Uterus (tissue), 4 donors: Measurements from ENCODE around the gene HLCS. TPM values are rescaled to one million over a fixed set of nuclear protein-coding genes. Genes with fewer than 3 reads are reported as not detected.

Experiments
- DNase-seq, 2 donors: peaks; one replicate each; pipeline ENCODE4 v3.0.0-alpha.2; 2019 to 2020
- H3K27ac ChIP-seq, 2 donors: fragments of 200-600 bp; sonication (generic); 1 replicate in 1 of 2; 2 replicates in 1 of 2; pipeline ENCODE4 v1.5.1; 2016 to 2018
- H3K27me3 ChIP-seq, 2 donors: fragments of 200-600 bp; sonication (generic); one replicate each; pipeline ENCODE4 v1.5.1; 2018 to 2019; ENCODE audit warnings: control low read depth in 1 of 2
- H3K36me3 ChIP-seq, 2 donors: fragments of 200-600 bp; sonication (generic); one replicate each; pipeline ENCODE4 v1.5.1; 2019; ENCODE audit warnings: control low read depth in 1 of 2
- H3K4me1 ChIP-seq, 2 donors: fragments of 200-600 bp; sonication (generic); one replicate each; pipeline ENCODE4 v1.5.1; 2018 to 2019; ENCODE audit warnings: control low read depth in 1 of 2
- H3K4me3 ChIP-seq, 2 donors: fragments of 200-600 bp; sonication (generic); 1 replicate in 1 of 2; 2 replicates in 1 of 2; pipeline ENCODE4 v1.5.1; 2018 to 2019; ENCODE audit warnings: mild to moderate bottlenecking in 1 of 2
- H3K9me3 ChIP-seq, 2 donors: fragments of 200-600 bp; sonication (generic); one replicate each; pipeline ENCODE4 v1.5.1; 2019; ENCODE audit warnings: control low read depth in 1 of 2
- POLR2A ChIP-seq, 2 donors: fragments of 450-650 bp; IDR thresholded peaks; one replicate each; pipeline ENCODE4 v1.6.1; 2016; ENCODE audit warnings: antibody characterized with exemption in 2 of 2, mild to moderate bottlenecking in 1 of 2, moderate library complexity in 1 of 2
- intact Hi-C: fragments of 100-400 bp; cut with DNase I; formaldehyde crosslinking; loops from one replicate; pipeline ENCODE4 v1.15.1; 2023; ENCODE audit warnings: low total_unique reads
- total RNA-seq, 4 donors: library from RNA; depleted of rRNA in 3 of 4; stranded (reverse); fragments of >200 nt in 3 of 4; gene quantifications; one replicate each; pipeline versions ENCODE4 v1.1.0 to v1.2.4, GENCODE V29; 2014 to 2023
- TF ChIP-seq, protein P1 (sequence below), 4 experiments: fragments of 200-600 bp in 2 of 4; fragments of 450-650 bp in 2 of 4; sonication (generic) in 2 of 4; IDR thresholded peaks; one replicate each; pipeline ENCODE4 v1.5.1; 2016 to 2019; ENCODE audit warnings: antibody characterized with exemption in 4 of 4, mild to moderate bottlenecking in 2 of 4, moderate library complexity in 1 of 4
- donor health status: DM: yes; HTN: yes; CAD: no.

The HLCS gene
- total RNA-seq, 4 donors from 2014 or later = 3.8 to 31.4 (median 15.4) TPM

DNA sequence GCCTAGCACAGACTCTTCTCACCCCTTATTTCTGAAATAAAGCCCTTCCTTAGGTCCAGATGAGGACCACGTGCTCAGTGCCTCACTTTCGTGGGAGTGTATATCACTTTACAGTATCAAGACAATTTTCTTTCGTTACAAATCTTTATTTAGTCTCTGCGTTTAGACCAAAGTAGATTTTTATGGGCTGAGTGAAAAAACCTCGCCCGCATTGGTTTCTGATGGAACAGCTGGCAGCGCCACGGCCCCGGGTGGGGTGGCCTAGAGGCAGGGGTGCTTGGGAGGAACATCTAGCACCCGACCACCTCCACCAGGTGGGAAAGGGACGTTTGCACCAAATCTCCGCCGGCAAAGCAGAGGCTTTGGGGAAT is 260.0 kb downstream of the HLCS start:
- DNase-seq = no peak
- H3K9me3 ChIP-seq = no peaks in the 10 kb centered on the region
- no peak overlapping the region for H3K4me3 ChIP-seq
- no peaks in the 10 kb centered on the region for H3K36me3 ChIP-seq
- H3K4me1 ChIP-seq = peaks cover 0 to 17% of the 10 kb centered on the region in 2 donors
- H3K27ac ChIP-seq = no peak overlapping the region
- H3K27me3 ChIP-seq = peaks cover 35 to 95% of the 10 kb centered on the region in 2 donors
- intact Hi-C loops = no loop called here
- TF ChIP-seq, protein P1, sequence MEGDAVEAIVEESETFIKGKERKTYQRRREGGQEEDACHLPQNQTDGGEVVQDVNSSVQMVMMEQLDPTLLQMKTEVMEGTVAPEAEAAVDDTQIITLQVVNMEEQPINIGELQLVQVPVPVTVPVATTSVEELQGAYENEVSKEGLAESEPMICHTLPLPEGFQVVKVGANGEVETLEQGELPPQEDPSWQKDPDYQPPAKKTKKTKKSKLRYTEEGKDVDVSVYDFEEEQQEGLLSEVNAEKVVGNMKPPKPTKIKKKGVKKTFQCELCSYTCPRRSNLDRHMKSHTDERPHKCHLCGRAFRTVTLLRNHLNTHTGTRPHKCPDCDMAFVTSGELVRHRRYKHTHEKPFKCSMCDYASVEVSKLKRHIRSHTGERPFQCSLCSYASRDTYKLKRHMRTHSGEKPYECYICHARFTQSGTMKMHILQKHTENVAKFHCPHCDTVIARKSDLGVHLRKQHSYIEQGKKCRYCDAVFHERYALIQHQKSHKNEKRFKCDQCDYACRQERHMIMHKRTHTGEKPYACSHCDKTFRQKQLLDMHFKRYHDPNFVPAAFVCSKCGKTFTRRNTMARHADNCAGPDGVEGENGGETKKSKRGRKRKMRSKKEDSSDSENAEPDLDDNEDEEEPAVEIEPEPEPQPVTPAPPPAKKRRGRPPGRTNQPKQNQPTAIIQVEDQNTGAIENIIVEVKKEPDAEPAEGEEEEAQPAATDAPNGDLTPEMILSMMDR (IDR thresholded peaks at IDR 0.05) = no peak
- no peak for TF ChIP-seq POLR2A (IDR thresholded peaks at IDR 0.05)

DNA sequence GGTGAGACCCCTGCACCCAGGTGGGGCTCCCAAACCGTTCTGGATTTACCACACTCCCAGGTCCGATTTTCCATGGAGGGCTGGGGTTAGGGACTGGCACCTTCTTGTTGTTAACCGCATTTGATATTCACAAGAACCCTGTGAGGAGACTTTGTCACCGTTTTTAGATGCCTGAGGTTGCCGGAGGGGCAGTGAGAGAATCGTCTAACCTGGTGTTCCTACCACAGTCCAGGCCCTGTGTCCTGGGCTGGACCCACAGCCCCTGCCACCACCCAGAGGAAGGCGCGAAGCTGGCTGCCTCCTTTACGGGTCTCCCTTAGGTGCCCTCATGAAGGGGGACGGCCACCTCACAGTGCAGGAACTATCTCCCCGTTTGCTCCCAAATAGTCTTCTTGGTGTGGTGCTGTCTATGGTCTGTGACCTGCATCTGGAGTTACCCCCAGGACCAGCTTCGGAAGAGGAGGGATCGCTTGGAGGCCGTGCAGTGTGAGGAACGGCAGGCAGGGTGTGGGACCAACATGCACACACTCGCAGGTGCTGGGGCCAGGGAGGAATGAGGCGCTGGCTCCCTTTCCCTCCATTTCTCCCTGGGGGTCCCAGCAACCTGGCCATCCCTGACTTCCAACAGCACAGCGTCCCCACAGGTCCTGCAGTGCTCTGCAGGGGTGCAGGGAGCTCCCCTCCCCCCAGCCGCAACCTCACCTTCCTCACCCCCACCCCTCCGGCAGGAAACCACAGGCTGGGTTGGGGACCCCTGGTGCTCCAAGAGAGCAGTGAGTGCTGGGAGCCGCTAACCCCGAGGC is 260.6 kb downstream of the HLCS start:
- H3K27me3 ChIP-seq = peaks cover 40 to 91% of the 10 kb centered on the region in 2 donors
- intact Hi-C loops = no loop called here
- DNase-seq = no peak

DNA sequence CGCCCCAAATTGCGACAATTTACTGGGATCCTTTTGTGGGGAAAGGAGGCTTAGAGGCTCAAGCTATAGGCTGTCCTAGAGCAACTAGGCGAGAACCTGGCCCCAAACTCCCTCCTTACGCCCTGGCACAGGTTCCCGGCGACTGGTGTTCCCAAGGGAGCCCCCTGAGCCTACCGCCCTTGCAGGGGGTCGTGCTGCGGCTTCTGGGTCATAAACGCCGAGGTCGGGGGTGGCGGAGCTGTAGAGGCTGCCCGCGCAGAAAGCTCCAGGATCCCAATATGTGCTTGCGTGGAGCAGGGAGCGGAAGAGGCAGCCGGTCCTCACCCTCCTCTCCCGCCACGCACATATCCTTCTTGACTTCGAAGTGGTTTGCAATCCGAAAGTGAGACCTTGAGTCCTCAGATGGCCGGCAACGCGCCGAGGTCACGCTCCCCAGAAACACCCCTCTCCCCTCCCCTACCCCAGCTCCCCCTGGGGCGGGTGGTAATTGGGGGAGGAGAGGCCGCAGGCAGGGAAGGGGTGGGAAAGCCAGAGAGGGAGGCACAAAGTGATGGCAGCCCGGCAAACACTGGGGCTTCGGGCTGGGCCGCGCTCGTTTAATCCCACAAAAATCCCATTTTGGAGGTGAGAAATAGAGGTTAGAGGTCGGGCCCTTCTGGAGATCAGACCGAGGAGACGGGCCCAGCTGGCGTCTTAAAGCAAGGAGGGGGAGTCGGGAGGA is 261.4 kb downstream of the HLCS start:
- Histone ChIP-seq H3K27me3 (peaks cover 40 to 91% of the 10 kb centered on the region in 2 donors), H3K9me3 (no peaks in the 10 kb centered on the region), H3K4me1 (peaks cover 0 to 28% of the 10 kb centered on the region in 2 donors), H3K27ac (no peak overlapping the region), H3K4me3 (no peak overlapping the region), H3K36me3 (no peaks in the 10 kb centered on the region)
- intact Hi-C loops = no loop called here
- no peak for DNase-seq
- TF ChIP-seq, protein P1 (IDR thresholded peaks at IDR 0.05) = no peak
- TF ChIP-seq POLR2A (IDR thresholded peaks at IDR 0.05) = no peak

More for the DNA sequence above, 260.6 kb downstream of the HLCS start:
- no peaks in the 10 kb centered on the region for H3K36me3 ChIP-seq
- no peaks in the 10 kb centered on the region for H3K9me3 ChIP-seq
- no peak overlapping the region for H3K4me3 ChIP-seq
- no peak for TF ChIP-seq POLR2A (IDR thresholded peaks at IDR 0.05)
- TF ChIP-seq, protein P1 (IDR thresholded peaks at IDR 0.05) = no peak
- H3K27ac ChIP-seq = no peak overlapping the region
- peaks cover 0 to 23% of the 10 kb centered on the region in 2 donors for H3K4me1 ChIP-seq

DNA sequence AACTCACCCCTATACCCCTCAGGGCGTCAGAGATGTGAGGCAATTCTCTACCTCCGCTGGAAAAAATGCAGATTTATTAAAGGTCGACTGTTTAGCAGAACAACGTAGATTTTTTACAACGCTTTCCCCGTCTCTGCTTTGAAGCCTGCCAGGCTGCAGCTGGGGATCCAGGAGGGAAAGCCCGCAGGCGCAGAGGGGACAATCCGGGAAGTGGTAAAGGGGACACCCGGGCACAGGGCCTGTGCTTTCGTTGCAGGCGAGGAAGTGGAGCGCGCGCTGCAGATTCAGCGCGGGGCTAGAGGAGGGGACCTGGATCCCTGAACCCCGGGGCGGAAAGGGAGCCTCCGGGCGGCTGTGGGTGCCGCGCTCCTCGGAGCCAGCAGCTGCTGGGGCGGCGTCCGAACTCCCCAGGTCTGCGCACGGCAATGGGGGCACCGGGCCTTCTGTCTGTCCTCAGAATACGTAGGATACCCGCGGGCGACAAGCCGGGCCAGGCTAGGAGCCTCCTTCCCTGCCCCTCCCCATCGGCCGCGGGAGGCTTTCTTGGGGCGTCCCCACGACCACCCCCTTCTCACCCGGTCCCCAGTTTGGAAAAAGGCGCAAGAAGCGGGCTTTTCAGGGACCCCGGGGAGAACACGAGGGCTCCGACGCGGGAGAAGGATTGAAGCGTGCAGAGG is 262.1 kb downstream of the HLCS start:
- Histone ChIP-seq H3K4me3 (no peak overlapping the region), H3K27me3 (peaks cover 40 to 91% of the 10 kb centered on the region in 2 donors), H3K9me3 (no peaks in the 10 kb centered on the region), H3K36me3 (no peaks in the 10 kb centered on the region), H3K27ac (no peak overlapping the region), H3K4me1 (peaks cover 0 to 34% of the 10 kb centered on the region in 2 donors)
- TF ChIP-seq, protein P1 (IDR thresholded peaks at IDR 0.05) = no peak
- no peak for TF ChIP-seq POLR2A (IDR thresholded peaks at IDR 0.05)
- intact Hi-C loops = no loop called here
- DNase-seq = no peak
